GM21717 (cell line): Measurements from ENCODE around the gene CCDC170.
"Not testable (repeated sequence)": the region's sequence is repeated elsewhere in the genome, so short reads cannot be mapped to it uniquely, and the experiment has no call there.

Source experiments
- ATAC-seq: cut with Tn5 transposase; IDR thresholded peaks from one replicate; pipeline ENCODE4 v1.9.1; 2021; ENCODE audit warnings: mild to moderate bottlenecking, moderate library complexity; ENCODE audit not compliant: unreplicated experiment

Gene CCDC170

DNA sequence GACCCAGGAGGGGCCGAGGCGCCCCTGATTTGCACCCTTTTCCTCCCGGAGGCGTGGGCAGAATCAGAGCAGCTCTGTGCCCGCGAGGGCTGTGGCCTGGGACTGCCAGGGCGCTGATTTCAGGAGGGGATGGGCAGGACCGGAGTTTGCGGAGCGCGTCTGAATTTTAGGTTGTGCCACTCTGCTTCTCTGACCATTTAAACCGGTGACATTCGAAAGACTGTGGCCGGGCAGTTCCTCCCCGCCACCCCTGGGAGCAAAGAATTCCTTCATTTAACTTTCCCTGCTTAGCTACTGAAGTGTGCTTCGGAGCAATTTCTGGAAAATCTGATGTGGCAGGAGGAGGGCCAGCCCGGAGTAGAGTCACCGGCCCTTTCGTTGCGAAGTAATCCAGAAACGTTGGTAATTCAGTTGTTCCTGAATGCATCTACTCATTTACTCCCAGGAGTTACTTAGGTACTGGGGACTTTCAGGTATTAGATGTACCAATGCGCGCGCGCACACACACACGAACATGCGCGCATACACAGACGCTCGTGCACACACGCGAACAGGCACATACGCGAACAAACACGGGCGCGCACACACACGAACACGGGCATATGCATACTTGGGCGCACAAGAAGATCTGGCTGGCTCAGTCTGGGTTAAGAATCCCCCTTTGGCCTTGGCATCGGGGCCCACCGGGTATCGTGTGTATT lies 568 bp downstream of the CCDC170 start:
- no peak for ATAC-seq

GRCh38 chr6:151494936-151495320 lies 1.1 kb downstream of the CCDC170 start:
- no peak for ATAC-seq

GRCh38 chr6:151495380-151495779 lies 1.6 kb downstream of the CCDC170 start:
- ATAC-seq, result no peak

- peak; percentile 31 for ATAC-seq
Observed at GRCh38 chr6:151497905-151498304, 4.1 kb downstream of the CCDC170 start.

GRCh38 chr6:151498327-151498726 lies 4.5 kb downstream of the CCDC170 start:
- ATAC-seq, result peak; percentile 95

DNA sequence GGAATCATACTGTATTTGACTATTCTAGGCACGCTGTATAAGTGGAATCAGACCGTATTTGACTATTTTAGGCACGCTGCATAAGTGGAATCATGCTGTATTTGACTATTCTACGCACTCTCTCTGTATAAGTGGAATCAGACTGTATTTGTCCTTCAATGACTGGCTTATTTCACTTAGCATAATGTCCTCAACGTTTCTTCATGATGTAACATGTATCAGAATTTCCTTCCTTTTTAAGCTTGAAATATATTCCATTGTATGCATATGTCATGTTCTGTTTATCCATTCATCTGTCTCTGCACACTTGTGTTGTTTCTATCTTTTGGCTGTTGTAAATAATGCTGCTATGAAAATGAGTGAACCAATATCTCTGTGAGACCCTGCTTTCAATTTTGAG lies 5.7 kb downstream of the CCDC170 start:
- ATAC-seq, result no peak

GRCh38 chr6:151501511-151502136 lies 7.8 kb downstream of the CCDC170 start:
- no peak for ATAC-seq

DNA sequence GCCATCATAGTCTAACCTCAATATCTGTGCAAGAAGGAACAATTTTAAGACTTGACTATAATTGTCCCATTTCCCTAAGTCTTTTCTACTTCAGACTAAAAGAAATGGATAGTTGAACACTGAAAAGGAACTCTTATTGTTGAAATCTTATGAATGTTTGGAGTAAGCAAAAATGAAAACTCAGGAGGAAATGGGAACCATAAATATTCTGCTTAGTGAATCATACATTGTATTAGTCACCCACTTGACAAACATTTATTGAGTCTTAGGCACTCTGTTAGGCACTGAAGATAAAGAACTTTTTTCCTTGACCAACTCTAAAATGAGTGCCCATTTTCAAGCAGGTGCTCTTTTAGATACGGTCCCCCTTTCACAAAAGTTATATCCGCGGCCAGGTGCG lies 8.7 kb downstream of the CCDC170 start:
- ATAC-seq, result no peak

- ATAC-seq, result no peak
Observed at GRCh38 chr6:151506761-151507160, 12.9 kb downstream of the CCDC170 start.

GRCh38 chr6:151509048-151509447 lies 15.2 kb downstream of the CCDC170 start:
- ATAC-seq, result no peak

GRCh38 chr6:151512481-151512880 lies 18.7 kb downstream of the CCDC170 start:
- ATAC-seq, result no peak

DNA sequence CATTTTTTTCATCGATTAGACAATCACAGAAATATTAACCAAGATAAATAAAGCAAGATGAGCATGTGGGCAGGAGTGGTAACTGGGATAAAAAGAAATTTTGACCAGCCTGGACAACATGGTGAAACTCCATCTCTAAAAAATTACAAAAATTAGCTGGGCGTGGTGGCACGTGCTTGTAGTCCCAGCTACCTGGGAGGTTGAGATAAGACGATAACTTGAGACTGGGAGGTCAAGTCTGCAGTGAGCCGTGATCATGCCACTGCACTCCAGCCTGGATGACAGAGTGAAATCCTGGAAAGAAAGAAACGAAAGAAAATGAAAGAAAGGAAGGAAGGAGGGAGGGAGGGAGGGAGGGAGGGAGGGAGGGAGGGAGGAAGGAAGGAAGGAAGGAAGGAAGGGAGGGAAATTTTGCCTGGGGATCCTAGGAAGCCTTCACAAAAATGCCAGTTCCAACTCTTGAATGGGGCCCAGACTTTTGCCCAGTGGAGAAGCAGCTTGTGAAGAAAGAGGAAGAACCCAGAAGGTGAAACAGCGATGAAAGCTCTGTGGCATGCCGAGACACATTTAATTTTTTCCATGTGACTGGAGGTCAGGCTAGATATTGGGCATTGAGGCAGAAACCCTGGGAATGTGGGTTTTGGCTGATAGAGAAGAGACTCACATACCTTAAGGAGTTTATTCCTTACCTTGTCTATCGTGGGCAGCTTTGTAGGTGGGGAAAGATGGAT lies 20.3 kb downstream of the CCDC170 start:
- ATAC-seq, result no peak

DNA sequence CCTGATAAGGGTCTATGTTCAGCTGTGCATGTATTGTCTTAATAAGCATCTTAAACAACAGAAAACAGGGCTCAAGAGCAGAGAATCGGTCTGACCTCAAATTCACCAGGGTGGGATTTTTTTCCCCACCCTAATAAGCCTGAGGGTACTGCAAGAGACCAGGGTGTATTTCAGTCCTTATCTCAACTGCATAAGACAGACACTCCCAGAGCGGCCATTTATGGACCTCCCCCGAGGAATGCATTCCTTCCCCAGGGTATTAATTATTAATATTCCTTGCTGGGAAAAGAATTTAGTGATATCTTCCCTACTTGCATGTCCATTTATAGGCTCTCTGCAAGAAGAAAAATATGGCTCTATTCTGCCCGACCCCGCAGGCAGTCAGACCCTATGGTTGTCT lies 25.2 kb downstream of the CCDC170 start:
- not testable (repeated sequence) for ATAC-seq

GRCh38 chr6:151523034-151523433 lies 29.2 kb downstream of the CCDC170 start:
- no peak for ATAC-seq

GRCh38 chr6:151524059-151524458 lies 30.2 kb downstream of the CCDC170 start:
- ATAC-seq, result no peak

- ATAC-seq, result no peak
Observed at GRCh38 chr6:151534576-151534975, 40.8 kb downstream of the CCDC170 start.

- no peak for ATAC-seq
Observed at GRCh38 chr6:151535476-151536187, 41.8 kb downstream of the CCDC170 start.

GRCh38 chr6:151536188-151536479 lies 42.3 kb downstream of the CCDC170 start:
- no peak for ATAC-seq

DNA sequence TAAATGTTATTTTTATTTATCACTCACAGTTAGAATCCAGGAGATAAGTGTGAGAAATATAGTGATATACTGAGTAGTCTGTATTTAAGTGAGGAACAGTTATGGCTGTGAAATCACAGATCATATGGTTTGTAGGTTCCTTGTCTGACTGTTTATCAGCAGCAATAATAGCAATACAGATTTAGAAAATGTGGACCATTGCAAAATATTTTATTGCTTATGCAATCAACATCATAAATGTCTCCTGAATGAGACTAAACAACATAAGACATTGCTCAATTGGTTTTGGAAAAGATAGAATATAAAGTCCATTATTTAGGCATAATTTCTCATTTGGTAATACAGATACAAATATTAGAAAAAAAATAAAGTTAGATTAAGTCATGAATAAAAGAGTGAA lies 43.7 kb downstream of the CCDC170 start:
- no peak for ATAC-seq

GRCh38 chr6:151539506-151540268 lies 45.9 kb downstream of the CCDC170 start:
- no peak for ATAC-seq

DNA sequence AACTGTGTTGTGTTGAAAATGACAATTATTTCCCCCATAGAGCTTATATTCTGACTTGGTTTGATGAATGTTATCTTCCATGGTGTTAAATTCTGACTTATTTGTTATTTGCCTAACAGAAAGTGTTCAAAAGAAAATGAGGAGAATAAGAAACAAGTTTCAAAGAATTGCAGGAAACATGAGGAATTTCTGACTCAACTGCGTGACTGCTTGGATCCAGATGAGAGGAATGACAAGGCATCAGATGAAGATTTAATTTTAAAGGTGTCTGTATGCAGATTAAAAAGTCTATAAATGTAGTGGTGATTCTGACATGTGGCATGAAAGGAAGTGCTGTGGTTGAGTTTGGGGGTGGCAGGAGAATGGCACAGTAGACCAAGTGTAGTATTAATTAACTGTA lies 50.6 kb downstream of the CCDC170 start:
- no peak for ATAC-seq
